RKO (cell line): ENCODE data around the gene ARHGAP23.

ENCODE experiments used
- DNase-seq: peaks from one replicate; pipeline ENCODE4 v3.0.0-alpha.2; 2016; ENCODE audit warnings: low spot score

ARHGAP23 gene

DNA sequence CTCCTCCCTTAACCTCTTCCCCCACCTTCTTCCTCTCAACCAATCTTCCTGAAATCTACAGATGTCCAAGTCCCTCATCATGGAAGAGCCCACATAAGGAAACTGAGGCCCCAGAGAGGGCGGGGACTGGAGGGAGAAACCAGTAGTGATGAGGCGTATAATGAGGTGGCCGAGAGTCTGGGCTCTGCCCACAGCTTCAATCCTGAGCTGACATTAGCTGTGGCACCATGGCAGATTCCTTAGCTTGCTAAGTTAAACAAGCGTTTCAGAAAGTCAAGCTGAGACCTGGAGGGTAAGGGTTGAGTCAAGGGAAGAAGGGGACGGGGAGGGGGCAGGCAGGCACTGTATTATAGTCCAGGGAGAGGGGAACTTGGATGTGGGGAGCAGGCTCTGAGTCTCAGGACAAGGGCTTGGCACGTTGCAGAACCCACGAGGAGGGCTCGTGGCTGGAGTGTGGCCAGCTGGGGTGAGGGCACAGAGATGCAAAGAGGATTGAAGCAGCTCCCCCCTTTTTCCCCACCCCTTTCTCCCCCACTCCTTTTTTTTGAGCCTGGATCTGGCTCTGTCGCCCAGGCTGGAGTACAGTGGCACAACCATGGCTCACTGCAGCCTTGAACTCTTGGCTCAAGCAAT lies 13.3 kb downstream of the ARHGAP23 start:
- DNase-seq, result no peak

DNA sequence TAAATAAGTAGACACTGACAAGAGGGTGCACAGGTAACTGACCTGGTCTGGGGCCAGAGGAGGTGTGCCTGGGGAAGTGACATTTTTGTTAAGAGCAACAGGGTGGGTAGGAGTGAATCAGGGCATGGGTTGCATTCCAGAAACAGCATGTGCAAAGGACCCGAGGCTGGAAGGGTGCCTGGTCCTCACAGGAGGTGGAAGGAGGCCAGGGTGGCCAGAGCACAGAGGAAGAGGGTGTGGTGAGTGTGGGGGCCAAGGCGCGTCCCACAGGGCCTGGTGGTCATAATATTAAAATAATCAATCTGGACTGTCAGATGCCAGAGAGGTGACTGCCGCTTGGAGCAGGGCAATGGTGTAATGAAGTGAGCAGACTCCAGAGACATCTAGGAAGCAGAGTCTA lies 14.3 kb downstream of the ARHGAP23 start:
- DNase-seq, result no peak

DNA sequence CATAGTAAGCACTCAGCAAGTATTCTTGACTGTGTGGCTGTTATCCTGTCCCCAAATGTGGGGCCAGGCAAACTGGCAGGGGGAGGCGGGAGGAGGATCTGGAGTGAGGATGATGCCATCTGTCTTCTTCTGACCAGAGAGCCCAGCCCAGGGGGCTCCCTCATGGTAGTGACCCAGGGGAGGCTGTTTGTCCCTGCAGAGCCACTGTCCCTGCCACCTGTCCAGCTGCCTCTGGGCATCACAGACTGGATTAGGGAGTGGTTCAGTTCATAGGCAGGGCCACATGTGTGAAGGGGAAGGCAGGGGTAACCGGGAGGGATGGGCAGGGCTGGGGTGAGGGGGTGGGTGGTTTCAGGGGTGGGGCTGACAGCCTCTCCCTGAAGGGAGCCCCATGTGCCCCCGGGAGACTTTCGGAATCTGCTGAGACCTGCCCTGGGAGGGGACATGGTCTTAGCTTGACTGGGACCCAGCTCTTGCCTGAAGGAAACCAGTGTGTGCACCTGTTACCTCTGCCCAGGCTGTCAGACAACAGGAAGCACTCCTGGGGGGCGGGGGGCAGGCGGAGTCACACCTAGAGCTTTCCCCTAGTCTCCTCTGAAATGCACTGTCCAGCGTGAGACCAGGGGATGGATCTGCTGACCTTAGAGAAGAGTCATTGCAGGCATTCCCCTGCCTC lies 15.2 kb downstream of the ARHGAP23 start:
- DNase-seq, result no peak

DNA sequence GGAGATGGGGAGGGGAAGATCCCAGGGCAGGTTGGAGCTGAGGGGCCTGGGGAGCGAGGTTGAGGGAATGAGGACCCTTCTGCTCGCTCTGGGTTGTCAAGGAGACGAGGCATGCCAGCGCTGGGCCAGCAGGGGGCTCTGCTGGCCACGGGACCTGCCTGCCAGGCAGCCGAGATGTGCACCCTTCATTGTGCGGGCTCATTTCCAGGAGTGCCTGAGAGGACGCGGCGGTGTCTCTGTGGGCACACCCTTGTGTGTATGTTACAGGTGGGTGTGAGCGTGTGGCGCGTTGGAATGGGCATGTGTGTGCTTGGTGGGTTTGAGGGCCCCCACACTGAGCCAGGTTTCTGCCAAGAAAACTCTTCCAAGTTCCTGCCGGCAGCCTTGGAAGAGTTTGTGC lies 15.9 kb downstream of the ARHGAP23 start:
- peak; percentile 51 for DNase-seq

DNA sequence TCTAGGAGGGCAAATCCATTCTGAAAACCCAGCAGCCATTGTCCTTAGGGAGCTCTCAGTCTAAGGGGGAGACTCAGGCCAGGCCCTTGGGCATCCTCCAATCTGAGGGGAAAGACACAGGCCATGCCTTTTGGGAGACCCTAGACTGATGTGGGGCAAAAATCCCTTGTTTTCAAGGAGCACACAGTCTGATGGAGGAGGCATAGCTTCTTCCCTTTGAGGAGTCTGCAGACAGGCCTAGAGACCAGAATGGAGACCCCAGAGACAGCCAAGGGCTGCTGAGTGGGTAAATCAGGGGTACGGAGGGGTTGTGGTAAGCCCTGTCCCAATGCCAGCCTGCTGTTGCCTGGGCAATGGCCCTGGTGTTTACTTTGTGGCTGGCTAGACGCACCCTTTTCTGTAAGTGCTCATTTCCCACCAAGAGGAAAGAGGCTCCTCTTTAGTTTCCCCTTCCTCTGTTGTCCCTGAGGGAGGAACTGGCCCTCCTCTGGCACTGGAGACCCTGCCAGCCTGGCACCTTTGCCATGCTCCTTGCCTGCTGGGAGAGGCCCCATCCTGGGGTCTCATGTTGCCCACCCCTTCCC lies 19.3 kb downstream of the ARHGAP23 start:
- DNase-seq, result no peak

DNA sequence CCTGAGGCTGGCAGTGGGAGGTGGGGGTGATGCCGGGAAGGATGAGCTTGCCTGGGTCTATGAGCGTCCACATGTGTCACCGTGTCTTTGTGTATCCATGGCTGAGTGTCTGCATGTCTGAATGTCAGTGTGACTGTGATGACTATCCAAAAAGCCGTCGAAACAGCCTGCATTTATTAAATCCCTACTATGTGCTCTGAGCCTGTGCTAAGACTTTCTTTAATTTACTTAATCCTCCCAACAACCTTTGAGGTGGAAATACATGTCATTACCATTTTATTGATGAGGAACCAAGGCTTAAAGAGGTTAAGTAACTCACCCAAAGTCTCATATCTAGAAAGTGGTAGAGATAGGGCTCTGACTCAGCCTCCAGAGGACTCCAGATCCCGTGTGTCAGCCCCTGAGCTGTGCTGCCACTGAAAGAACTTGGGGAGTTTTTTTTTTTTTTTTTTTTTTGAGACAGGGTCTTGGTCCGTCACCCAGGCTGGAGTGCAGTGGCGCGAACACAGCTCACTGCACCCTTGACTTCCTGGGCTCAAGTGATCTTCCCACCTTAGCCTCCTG lies 20.0 kb downstream of the ARHGAP23 start:
- no peak for DNase-seq

DNA sequence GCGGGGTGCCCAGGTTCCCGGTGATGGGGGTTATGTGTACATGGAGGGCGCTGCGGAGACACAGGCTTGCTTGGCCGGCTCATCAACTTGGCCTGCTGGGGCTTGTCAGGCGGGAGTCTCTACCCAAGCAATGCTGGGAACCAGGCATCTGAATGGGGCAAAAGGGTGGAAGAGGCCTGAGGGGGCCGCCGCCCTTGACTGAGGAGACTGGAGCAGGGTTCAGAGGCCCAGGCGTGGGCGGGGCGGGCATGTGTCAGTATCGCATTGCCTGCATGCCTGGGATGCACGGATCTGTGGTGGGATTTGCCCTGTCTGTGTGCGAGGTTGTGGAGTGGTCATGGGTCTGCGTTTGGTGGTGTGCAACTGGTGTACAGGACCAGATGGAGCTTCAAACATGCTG lies 21.1 kb downstream of the ARHGAP23 start:
- no peak for DNase-seq

DNA sequence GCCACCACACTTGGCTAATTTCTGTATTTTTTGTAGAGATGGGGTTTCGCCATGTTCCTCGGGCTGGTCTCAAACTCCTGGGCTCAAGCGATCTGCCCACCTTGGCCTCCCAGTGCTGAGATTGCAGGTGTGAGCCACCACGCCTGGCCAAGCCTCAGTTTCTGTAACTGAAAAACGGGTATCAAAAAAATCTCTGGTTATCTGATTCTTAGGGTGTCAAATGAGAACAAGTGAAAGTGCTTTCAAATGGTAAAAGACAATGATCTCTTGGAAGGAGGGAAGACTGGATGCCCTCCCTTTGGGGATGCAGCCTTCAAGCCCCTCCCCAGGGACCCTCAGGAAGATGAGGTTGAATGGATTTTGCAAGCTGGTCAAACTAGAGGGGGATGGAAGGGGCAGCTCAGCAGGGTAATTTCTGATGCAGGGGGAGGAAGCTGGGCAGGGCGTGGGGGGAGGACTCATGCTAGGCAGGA lies 22.3 kb downstream of the ARHGAP23 start:
- DNase-seq, result no peak

DNA sequence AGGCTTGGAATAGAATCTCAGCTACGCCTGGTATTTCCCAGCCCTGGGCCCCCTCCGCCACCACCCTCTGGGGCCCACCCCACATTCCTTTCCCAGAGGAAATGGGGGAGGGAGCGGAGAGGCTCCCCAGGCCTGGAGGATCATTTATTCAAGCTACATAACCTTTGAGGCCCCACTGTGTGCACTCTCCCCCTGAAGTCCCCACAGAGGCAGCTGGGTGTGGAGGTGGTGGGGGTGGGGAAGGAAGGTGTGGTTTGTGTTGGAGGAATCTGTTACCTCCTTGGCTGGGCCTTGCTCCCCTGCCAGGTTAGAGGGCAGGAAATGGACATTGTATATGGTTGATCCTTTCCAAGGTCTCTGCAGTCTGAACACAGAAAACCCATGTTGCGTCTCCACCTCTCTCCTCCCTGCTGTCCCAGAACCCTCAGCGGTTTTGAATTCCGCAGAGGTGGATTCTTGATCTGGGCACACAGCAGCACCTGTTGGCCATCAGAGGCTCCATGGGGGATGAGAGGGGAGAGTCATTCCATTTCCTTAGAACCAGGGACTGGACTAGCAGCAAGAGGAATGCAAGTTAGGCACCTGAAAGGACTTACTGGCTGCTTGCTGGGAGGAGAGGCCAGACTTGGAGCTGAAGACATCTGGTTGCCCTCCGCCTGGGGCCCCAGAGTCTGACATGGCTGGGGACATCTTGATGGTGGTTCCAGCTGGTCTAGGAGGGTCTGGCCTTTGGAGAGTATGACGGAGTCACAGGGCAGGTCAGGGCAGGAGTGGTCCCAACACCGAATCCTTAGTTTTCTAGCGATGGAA lies 23.0 kb downstream of the ARHGAP23 start:
- DNase-seq, result no peak

DNA sequence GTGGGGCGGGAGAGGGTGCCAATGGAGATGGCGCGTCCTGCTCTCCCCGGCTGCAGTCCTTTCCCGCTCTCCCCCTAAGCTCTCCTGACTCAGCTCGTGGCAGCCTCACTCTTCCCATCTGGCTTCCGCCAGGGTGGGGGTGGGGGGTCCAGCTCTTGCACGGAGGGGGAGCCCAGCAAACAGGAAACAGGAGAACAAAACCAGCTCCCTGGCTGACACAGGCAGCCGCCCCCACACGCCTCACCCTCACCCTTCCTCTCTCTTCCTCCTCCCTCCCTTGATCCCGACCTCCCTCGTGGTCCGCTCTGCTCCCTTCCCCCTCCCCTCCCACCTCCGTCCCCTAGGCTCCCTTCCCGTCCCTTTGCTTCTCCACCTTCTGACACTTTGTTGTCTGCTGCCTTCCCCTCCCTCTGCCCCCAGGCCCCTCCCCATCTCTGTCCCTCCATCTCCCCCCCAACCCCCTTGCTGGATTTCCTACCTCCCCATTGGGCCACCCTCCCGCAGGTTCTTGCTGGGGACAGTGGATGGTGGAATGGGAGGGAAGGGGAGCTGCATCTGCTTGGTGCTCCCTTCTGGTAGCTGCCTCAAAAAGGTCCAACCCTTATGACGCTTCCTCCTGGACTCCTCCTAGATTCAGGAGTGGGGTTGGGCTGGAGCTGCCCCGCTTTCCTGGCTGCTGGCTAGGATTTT lies 23.7 kb downstream of the ARHGAP23 start:
- DNase-seq, result no peak

DNA sequence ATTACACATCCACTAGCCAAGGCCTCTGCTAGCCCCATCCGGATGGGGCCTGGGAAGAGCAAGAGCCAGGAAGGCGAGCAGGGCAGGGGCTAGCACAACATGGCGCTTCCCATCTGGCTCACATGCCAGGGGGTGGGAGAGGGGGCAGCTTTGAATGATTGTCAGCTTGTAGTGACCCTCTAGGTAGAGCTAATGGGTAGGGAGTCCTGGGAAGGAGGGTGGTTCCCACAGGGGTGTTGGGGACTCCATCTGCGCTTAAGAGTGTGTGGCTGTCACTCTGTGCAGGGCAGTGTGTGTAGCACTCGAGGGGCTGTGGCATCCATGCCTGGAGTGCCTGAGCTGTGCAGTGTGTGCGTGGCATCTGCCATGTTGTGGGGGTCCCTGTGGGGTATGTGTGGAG lies 24.5 kb downstream of the ARHGAP23 start:
- DNase-seq, result no peak

DNA sequence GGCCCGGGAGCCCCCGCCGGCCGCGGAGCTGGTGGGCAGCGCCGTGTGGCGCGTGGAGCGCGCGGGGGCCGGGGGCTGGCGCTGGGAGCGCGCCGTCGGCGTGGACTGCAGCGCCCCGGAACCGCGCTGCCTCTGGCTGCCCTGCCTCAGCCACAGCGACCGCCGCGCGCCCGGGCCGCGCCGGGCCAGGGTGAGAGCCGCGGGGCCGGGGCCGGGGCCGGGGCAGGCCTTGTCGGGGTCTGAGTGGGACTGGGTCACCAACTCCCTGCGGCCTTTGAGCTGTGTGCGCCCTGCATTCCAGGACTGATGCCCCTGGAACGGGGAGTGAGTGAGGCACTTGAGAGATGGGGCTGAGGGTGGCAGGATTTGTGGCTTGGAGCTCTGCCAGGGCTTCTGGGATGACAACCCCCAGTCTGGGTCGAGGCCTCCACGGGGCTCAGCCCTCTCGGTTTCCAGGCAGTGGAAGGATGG lies 25.7 kb downstream of the ARHGAP23 start:
- DNase-seq, result no peak

DNA sequence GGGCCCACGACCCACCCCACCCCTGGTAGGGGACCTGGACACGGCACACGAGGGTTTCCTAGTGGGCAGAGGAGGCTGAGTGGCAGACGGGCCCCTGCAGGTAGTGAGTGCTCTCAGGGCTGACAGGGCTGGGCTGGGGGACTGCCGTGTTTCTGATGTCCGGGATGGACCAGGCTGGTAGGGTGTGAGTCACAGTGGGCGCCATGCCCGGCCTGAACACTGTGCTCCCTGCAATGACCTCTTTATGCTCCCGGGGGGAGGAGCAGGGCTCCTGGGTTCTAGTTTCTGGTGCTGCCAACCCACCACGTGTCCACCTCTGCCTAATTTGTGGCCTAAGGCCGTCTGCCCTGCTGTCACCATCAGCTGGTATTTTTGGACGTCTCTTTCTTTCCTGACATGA lies 26.3 kb downstream of the ARHGAP23 start:
- DNase-seq, result no peak

DNA sequence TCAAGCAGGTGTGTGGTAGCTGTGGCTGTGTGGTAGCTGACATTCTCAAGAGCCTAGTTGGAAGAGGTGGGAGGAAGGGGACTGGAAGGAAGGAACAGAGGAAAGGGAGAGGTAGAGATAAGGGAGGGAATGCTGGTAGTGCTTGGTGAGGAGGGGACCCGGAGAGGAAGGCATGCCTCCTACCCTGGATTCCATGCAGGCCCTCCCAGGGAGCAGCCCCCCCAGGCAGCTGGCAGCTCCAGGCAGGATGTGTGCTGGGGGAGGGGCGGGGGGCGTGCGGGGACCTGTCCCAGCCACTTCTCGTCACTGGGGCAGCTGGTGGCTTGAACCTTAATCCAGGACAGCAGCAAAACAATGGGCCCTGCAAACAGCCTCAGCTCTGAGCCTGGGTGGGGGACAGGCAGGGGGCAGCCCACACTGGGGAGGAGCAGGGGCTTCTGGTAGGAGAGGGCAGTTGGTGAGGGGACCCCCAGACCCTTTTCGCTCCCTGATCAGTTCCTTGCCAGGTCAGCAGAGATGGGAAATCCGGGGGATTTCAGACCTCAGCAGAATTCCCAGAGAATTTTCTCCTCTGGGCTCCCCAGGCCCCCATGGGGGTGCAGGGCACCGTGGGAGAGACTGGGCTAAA lies 27.1 kb downstream of the ARHGAP23 start:
- no peak for DNase-seq

DNA sequence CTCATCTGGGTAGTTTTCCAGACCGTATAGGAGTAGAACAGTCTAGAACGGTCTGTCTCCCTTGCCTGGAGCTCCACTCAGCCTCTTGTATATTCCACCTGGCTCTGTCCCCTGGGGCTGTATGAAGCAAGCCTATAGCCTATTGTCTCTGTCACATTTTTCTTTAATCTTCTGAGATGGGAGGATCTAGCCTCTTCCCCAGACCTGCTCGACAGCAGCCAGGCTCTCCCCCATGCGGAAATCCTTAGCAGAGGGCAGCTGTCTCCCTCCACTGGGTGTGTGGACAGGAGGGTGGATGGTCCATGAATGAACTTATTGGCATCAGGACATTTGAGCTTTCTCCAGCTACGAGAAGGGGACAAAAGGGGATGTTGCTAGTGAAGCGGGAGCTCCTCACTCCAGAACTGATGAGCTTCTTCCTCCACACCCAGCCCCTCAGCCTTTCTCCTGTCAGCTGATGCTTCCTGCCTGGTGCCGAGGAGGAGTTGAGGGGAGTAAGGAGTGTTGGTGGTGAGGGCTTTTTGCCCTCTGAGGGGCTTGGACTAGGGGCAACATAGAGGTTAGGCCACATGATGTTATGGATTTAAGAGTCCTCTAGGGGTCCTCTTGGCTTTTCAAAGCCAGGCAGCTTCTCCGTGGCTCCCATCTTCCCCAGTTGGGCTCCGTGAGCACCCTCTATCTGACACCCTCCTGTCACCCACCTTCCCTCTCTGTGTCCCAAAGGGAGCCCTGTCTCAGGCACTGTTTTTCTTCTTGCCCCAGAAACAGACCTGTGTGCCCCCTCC lies 28.0 kb downstream of the ARHGAP23 start:
- no peak for DNase-seq

DNA sequence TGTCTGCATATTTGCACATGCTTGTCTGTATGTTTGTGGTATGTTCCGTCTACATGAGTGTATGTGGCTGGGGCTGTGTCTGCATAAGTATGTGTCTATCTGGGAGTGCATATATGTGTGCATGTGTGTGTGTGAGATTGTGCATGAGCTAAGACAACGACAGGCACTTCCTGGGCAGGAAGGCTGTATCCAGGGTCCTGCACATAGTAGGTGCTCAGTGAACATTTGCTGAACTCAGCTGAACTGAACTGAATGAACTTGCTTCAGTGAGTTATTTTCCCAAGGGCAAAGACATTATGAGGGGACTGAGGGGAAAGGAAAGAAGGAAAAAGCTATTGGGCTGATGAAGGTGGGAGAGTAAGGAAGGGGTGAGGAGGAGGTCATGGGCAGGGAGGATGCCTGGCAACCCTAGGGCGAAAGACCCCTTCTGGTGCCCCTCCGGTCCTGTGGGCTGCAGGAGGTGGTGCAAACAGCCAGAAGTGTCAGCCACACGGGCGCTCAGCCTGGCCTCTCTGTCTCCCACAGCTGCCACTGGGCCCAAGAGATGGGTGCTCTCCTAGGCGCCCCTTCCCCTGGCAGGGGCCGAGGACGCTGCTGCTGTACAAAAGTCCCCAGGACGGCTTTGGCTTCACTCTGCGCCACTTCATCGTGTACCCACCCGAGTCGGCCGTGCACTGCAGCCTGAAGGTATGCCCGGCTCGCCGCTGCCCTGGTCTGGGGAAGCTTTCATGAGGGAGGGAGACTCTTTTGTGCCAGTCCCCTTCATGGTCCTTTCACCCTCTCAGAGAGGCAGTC lies 29.5 kb downstream of the ARHGAP23 start:
- no peak for DNase-seq

DNA sequence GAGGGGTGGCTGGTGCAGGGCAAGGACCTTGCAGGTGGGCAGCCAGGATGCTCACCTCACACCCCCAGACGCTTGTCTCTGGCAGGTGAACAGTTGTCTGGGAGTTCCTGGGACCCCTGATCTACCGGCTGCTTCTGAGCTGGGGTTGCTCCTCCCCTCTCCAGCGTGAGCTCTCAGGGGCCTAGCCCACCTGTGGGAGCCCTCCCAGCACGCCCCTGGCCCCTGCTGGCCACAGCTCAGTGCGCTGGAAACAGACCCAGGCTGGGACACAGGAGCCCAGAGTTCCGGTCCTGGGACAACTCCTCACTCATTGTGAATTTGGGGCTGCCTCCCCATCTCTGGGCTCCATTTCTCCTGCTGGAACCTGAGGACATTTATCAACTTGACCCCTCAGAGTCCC lies 30.3 kb downstream of the ARHGAP23 start:
- no peak for DNase-seq

DNA sequence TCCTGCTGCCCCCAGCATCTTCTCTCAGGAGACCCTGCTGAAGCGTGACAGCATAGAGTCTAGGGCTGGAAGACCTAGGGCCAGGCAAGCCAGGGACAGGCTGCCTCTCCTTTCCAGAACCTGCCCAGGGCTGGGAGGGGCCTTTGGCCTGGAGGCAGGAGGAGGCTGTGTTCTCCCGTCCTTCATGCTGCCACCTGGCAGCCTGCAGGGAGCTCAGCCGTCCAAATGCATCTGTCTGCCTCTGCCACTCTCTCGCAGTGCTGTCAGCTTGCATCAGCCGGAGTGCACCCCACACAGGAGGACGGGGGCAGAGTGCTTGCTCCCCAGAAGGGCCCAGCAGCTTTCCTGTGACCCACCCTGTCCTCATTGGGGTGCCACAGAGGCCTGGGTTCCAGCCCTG lies 31.3 kb downstream of the ARHGAP23 start:
- no peak for DNase-seq

DNA sequence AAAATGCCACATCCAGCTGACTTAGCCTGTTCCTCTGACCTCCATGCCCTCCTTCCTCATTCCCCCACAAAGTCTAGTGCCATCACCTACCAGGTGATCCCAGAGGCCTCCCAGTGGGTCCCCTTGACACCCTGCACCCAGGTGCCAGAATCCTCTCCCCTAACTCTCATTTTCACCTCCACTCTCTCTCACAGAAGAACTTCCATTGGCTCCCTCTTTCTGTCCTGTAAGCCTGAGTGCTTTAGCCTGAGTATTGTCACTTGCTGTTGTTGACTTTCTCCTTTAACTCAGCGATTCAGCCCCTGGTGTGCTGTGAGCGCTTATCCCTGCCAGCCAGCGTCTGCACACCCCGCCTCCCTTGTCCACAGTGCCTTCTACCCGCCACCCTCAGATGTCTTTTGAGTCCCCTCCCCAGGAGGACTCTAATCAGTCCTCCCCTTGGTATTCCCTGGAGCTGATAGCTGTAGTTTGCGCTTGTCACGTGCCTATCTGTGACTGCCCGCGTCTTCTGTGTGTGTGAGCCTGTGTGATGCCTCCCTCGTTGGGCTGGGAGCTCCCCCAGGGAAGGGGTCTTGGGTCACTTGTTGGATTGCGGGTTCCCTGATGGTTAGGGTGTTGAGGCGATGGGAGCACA lies 31.9 kb downstream of the ARHGAP23 start:
- DNase-seq, result no peak
